ENCODE measurements around the gene MORC1. TPM values are rescaled to one million over a fixed set of nuclear protein-coding genes. Genes with fewer than 3 reads are reported as not detected.

The MORC1 gene
- total and polyA plus RNA-seq, 3 donors from 2014 or later: 15.4 to 19.4 (median 16.0) TPM

DNA sequence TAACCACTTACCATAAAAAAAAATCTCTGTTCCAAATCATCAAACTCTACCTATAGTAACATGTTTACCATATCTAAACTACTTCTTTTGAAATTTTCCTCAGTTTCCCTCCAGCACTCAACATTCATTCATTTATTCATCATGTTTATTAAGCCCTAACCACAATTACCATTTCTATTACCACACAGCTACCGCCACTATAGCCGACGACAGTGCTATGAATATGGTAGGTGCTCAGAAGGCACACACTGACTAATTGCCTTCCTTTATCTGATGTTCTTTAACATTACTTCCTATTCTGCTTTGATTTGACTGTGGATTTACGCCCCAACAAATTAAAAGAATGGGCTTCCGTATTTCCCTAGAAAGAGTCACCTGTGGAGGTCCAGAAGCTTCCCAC lies 208.1 kb downstream of the MORC1 start:
- H3K4me1 ChIP-seq: no peaks in the 10 kb centered on the region
- no peaks in the 10 kb centered on the region for H3K27me3 ChIP-seq
- WGBS, 2 donors: 79 to 84% methylated on average over 5 of the region's 5 CpGs
- no peak for TF ChIP-seq CTCF (IDR thresholded peaks at IDR 0.05)
- no peak for TF ChIP-seq POLR2A (IDR thresholded peaks at IDR 0.05)
- H3K27ac ChIP-seq: no peak overlapping the region
- no peaks in the 10 kb centered on the region for H3K36me3 ChIP-seq (ENCODE audit: low read depth, missing control alignments)
- no peaks in the 10 kb centered on the region for H3K9me3 ChIP-seq
- intact Hi-C loops (cut with DNase I; ENCODE audit: low total_unique reads): no loop called here
- no peak for DNase-seq
- H3K4me3 ChIP-seq: no peak overlapping the region

Small RNA genes lying within 50 kb of the gene (small RNA-seq; reads per million reads assigned to genes)
- gene RF00012: 0 reads per million in 2 donors

Other genes starting within 250 kb of the MORC1 start
- gene GUCA1C, start 164.3 kb downstream of the MORC1 start, total RNA-seq: 1 to 10 TPM in 1 of 2 donors, under 1 TPM in 1; 0.87 to 2.0 TPM
- gene GUCA1C, start 164.3 kb downstream of the MORC1 start, polyA plus RNA-seq (ENCODE audit: insufficient read depth, low read depth, low replicate concordance): 1.1 TPM
- gene C3orf85, start 18.6 kb upstream of the MORC1 start, total RNA-seq: not detected
- gene C3orf85, start 18.6 kb upstream of the MORC1 start, polyA plus RNA-seq (ENCODE audit: insufficient read depth, low read depth, low replicate concordance): 2.2 TPM
- gene DPPA2, start 198.4 kb upstream of the MORC1 start, total RNA-seq: 10 to 100 TPM in 1 of 2 donors, 1 to 10 TPM in 1; 6.6 to 10.2 TPM
- 4.9 TPM for gene DPPA2, start 198.4 kb upstream of the MORC1 start, polyA plus RNA-seq (ENCODE audit: insufficient read depth, low read depth, low replicate concordance)
- gene DPPA4, start 219.4 kb upstream of the MORC1 start, total RNA-seq: 10 to 100 TPM; 14.6 to 16.9 TPM
- 8.8 TPM for gene DPPA4, start 219.4 kb upstream of the MORC1 start, polyA plus RNA-seq (ENCODE audit: insufficient read depth, low read depth, low replicate concordance)

All from testis (tissue), 3 donors.